HG02763 (cell line): ENCODE data around the gene ACO1.

Source experiments
- ATAC-seq: cut with Tn5 transposase; IDR thresholded peaks from one replicate; pipeline ENCODE4 v1.9.1; 2021; ENCODE audit warnings: mild to moderate bottlenecking, moderate library complexity; ENCODE audit not compliant: unreplicated experiment

The ACO1 gene

DNA sequence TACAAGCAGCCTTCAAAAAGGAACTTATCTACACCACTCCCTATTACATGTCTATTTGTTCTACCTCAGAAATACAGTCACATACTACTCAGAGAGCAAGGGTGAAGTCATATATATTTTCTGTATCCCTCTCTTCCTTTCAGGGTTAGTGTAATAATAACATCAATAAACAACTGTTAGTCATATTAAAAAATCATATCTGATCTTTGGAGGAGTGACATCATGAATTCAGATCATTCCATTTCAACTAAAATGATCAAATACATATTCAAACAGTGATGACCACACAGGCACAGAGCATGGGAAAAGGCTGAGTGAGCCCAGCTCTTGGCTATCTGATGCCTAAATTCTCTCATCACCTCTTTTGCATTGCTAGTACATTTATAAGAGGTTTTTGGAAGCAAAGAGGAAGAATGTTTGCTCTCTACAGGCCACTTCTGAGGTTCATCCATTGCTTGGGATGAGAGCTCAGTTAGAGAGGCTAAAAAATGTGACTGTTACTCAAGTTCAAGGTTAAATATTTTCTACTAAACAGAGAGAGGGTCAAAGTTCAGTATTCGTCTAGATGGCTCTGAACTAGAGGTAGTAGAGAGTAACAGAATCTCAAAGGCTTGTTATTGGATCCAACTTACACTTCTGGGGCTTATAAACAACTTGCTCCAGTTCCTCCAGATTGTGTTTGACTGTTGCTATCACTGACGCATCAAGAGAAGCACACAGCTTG is 102.6 kb downstream of the ACO1 start:
- no peak for ATAC-seq

DNA sequence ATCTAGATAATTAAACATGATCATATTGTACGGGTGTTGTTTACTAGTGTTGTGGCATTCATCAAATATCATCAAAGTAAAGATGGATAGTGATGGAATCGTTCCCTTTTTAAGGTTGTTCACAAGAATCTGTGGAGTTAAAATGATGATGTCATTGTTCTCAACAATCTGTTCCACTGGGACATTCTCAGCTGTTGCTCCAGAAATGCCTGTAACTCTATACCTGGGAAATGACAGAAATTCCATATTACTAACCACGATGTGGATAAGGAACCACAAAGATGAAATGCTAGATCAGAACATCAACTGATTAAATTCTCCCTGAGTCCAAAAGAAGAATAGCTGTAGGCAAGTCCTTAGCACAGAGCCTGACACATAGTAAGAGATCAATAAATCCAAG is 103.5 kb downstream of the ACO1 start:
- no peak for ATAC-seq

DNA sequence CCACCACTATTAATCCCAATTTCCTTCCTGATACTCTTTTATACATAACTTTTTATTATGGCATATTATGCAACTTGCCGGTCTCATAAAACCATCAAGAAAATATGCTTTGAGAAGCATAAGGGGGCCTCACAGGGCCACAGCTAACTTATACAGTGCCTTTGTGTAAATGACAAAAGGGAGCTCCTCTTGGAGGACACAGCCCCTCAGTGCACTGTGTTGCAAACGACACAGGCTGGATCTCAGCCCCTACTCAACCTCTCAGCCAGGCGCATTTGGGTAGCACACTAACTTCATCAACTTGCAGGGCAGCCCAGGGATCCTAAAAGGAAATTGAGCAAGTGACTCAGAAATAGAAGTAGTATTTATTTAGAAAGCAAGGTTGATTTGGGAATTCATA is 106.2 kb downstream of the ACO1 start:
- ATAC-seq = no peak

DNA sequence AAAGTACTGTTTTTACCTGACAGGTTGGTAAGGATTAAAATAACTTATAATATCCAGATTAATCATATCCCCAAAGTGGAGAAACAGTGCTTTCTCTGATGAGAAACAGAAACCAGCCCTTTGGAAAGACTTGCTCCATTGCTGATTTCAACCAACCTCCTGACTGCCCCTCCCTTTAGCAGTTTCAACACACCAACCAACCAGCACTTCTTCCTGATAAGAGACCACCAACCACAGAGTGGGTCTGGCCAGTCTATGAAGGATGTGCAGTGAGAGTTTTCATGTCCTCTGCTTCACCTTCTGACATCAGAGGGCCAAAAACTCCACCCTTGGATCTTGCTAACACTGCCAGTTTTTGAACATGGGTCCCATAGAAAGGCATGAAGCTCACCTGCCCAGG is 113.5 kb downstream of the ACO1 start:
- no peak for ATAC-seq

DNA sequence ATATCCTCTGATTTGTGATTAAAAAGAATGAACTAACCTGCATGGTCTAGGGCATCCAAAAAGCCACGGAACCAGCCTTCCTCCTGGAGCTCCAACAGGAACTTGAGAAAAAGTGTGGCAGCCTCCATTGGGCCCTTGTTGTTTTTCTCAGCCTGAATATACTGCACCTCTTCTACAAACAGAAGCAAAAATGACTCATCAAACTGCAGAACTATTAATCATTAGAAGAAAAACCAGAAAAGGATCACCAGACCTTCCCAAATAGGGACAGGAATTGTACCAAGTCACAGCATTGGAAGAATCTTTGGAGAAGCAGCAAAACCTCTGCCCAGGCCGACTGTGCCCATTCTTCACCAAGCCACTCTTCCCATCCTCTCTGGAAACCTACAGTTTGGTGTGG is 116.3 kb downstream of the ACO1 start:
- ATAC-seq = no peak

DNA sequence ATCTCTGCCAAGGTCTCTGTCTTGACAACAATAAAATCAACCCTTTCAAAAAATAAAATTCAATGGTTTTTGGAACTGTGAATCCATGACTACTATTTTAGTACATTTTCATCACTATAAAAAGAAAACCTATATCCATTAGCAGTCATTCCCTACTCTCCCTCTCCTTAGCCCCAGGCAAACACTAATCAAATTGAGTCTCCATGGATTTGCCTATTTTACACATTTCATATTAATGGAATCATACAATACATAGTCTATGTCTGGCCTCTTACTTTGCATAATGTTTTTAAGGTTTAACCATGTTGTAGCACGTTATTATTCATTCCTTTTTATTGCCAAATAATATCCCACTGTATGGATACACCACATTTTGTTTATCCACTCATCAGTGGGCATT is 117.4 kb downstream of the ACO1 start:
- no peak for ATAC-seq

DNA sequence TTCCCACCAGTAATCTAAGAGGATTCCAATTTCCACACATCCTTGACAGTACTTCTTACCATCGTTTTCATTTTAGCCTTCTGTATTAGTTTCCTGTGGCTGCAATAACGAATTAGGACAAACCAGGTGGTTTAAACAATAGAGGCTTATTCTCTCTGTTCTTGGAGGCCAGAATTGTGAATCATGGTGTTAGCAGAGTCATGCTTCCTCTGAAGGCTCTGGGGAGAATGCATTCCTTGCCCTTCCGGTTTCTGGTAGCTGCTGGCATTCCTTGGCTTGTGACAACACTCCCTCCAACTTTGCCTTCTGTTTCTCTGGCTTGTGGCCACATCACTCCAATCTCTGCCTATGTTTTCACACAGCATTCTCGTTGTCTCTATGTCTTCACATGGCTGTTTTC is 118.0 kb downstream of the ACO1 start:
- no peak for ATAC-seq

DNA sequence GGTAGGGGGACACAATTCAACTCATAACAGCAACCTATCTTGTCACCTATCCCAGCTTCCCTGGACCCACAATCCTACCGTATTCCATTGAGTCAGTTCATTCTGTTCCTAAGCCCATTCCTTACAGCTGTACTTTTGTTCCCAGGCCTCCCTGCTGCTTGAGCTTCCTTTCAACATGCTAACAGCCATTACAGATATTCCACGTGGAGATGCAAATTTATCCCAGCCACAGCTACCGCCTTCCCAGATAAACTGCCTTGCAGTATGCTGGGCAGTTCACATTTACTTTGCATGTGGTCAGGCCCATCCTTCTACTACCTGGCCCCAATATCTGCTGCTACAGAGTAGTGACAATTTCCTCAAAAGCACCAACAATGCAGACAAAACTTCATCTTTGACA is 118.6 kb downstream of the ACO1 start:
- no peak for ATAC-seq
